ENCODE measurements around the gene RAMACL.

Gene RAMACL

GRCh38 chr6:166579237-166579850 is 7.1 kb downstream of the RAMACL start:
- Histone ChIP-seq H3K27ac (ENCODE audit: poor library complexity, severe bottlenecking) (no peak overlapping the region), H3K27me3 (ENCODE audit: insufficient read depth, poor library complexity, severe bottlenecking) (no peaks in the 10 kb centered on the region), H3K9me3 (ENCODE audit: severe bottlenecking) (no peaks in the 10 kb centered on the region), H3K4me1 (ENCODE audit: insufficient read depth, poor library complexity, severe bottlenecking) (no peaks in the 10 kb centered on the region), H3K36me3 (ENCODE audit: low read depth) (no peaks in the 10 kb centered on the region), H3K4me3 (ENCODE audit: severe bottlenecking) (no peak overlapping the region)
- ATAC-seq (ENCODE audit: low read depth) (no peak), DNase-seq (ENCODE audit: low spot score) (no peak)
- TF ChIP-seq CTCF (IDR thresholded peaks at IDR 0.05; ENCODE audit: poor library complexity, severe bottlenecking) = no peak

DNA sequence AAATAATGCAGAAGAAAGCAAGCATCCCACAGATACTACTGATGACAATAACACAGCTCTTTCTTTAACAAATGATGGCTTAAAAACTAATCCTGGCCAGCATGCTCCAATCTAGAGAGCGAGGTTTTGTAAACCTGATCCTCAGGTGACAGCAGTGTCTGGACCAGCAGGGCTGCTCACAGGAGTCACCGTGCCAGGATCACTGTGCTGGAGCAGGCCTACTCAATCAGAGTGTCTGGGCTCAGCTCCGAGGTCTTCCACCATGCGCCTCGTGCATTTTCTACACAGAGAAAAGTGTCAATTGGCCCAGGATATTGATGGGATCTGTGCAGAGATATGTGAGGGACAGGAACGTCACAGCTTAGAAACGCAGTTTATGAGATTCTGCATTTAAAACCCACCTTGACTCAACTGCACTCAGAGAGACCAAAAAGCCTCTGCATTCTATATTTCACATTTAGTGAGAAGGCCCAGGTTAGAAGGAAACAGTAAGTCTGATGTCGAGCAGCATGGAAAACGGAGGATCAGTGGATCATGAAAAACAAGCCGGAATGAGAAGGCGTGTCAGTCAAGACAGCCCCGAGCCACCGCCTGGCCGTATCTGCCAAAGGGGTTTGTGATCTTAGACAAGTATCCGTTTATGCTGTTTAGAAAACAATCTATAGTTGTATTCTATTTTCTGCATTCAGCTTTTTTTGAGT is 7.8 kb downstream of the RAMACL start:
- no peak overlapping the region for H3K27ac ChIP-seq (ENCODE audit: poor library complexity, severe bottlenecking)
- H3K27me3 ChIP-seq (ENCODE audit: insufficient read depth, poor library complexity, severe bottlenecking) = no peaks in the 10 kb centered on the region
- no peaks in the 10 kb centered on the region for H3K36me3 ChIP-seq (ENCODE audit: low read depth)
- DNase-seq (ENCODE audit: low spot score) (no peak), ATAC-seq (ENCODE audit: low read depth) (no peak)
- H3K4me3 ChIP-seq (ENCODE audit: severe bottlenecking) = no peak overlapping the region
- no peaks in the 10 kb centered on the region for H3K4me1 ChIP-seq (ENCODE audit: insufficient read depth, poor library complexity, severe bottlenecking)
- TF ChIP-seq CTCF (IDR thresholded peaks at IDR 0.05; ENCODE audit: poor library complexity, severe bottlenecking) = no peak
- H3K9me3 ChIP-seq (ENCODE audit: severe bottlenecking) = no peaks in the 10 kb centered on the region

- Histone ChIP-seq H3K4me3 (ENCODE audit: severe bottlenecking) (no peak overlapping the region), H3K36me3 (ENCODE audit: low read depth) (no peaks in the 10 kb centered on the region), H3K27me3 (ENCODE audit: insufficient read depth, poor library complexity, severe bottlenecking) (no peaks in the 10 kb centered on the region), H3K27ac (ENCODE audit: poor library complexity, severe bottlenecking) (no peak overlapping the region), H3K4me1 (ENCODE audit: insufficient read depth, poor library complexity, severe bottlenecking) (peaks cover 14% of the 10 kb centered on the region), H3K9me3 (ENCODE audit: severe bottlenecking) (no peaks in the 10 kb centered on the region)
- DNase-seq (ENCODE audit: low spot score) (no peak), ATAC-seq (ENCODE audit: low read depth) (no peak)
- no peak for TF ChIP-seq CTCF (IDR thresholded peaks at IDR 0.05; ENCODE audit: poor library complexity, severe bottlenecking)
These were observed 11.3 kb downstream of the RAMACL start for GRCh38 chr6:166575205-166575604.

DNA sequence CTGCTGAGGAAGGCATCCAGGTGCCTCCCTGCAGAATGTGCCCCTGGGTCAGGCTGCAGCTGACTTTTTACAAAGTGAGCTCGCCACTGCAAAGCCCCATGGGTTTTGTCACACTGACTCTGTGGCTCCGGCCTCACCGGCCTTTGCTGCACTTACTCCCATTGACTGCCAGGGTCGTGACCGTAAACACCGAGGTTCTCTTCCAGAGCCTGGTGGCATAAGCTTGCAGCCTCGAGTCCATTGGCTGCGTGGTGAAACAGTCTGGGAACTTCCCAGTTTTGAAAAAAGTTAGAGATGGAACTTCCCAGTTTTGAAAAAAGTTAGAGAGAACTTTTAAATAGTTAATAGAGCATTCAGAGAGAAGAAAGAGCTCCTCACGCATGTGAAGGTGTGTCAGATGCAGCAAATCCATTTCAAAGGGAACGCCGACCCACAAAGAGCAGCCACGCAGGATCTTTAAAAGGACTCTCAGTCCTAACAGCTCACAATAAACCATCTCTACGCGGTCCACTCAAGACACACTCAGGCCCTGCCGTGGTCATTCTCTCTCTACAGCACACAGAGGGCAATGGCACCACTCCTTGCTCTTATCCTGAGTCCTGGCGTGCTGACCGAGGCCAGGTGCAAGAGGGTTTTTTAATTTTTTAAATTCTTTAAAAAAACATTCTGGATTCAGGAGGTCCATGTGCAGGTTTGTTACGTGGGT is 12.8 kb downstream of the RAMACL start:
- no peak for TF ChIP-seq CTCF (IDR thresholded peaks at IDR 0.05; ENCODE audit: poor library complexity, severe bottlenecking)
- Histone ChIP-seq H3K36me3 (ENCODE audit: low read depth) (no peaks in the 10 kb centered on the region), H3K27me3 (ENCODE audit: insufficient read depth, poor library complexity, severe bottlenecking) (no peaks in the 10 kb centered on the region), H3K9me3 (ENCODE audit: severe bottlenecking) (no peaks in the 10 kb centered on the region), H3K4me3 (ENCODE audit: severe bottlenecking) (no peak overlapping the region), H3K4me1 (ENCODE audit: insufficient read depth, poor library complexity, severe bottlenecking) (peaks cover 14% of the 10 kb centered on the region), H3K27ac (ENCODE audit: poor library complexity, severe bottlenecking) (no peak overlapping the region)
- DNase-seq (ENCODE audit: low spot score) = no peak
- no peak for ATAC-seq (ENCODE audit: low read depth)

Data from RWPE2 (cell line).